CD4-positive, alpha-beta T cell treated with Interleukin-4 for 1 hour (primary cell): Measurements from ENCODE around the gene NOL9.
"Not testable (repeated sequence)": the region's sequence is repeated elsewhere in the genome, so short reads cannot be mapped to it uniquely, and the experiment has no call there.

ENCODE experiments used
- DNase-seq, 2 donors: peaks; one replicate each; pipeline ENCODE4 v3.0.0-alpha.2; 2020 to 2022

The NOL9 gene

DNA sequence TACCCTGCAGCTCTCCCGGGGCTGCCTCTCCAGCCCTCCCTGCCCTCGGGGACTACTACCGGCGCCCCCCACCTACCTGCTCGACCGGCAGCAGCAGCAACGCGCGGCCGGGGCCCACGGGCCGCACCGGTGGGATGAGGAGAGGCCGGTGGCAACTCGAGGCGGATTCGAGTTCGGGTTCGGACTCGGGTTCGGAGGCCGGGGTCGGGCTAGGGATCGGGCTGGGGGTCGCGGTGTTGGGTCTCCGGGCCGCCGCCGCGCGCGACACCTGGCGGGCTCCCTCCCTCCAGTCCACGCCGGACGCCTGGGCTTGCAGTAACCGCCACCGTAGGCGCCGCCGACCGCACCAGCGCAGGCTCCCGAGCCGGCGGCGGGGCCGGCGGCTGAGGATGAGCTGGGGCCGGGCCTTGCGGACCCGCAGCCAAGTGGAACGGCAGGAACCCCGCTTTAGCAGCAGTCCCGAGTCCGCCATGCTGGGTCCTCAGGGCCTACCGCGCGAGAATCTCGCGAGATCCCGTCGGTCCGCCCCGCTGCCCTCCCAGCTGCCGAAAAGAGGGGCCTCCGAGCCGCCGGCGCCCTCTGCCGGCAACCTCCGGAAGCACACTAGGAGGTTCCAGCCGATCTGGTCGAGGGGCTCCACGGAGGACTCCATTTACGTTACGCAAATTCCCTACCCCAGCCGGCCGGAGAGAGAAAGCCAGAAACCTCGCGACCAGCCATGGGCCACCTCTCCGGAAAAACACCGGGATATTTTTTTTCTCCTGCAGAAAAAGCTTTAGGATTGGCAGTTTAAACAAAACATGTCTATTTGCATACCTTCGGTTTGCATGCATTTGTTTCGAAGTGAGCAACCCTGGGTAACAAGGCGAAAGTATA is at the start of gene NOL9:
Gene NOL9 (minus strand): TSS at position 483 of the 876 bp plus-strand sequence. CDS start 11 bp downstream, at position 472.
- peak; percentile 95 for DNase-seq

DNA sequence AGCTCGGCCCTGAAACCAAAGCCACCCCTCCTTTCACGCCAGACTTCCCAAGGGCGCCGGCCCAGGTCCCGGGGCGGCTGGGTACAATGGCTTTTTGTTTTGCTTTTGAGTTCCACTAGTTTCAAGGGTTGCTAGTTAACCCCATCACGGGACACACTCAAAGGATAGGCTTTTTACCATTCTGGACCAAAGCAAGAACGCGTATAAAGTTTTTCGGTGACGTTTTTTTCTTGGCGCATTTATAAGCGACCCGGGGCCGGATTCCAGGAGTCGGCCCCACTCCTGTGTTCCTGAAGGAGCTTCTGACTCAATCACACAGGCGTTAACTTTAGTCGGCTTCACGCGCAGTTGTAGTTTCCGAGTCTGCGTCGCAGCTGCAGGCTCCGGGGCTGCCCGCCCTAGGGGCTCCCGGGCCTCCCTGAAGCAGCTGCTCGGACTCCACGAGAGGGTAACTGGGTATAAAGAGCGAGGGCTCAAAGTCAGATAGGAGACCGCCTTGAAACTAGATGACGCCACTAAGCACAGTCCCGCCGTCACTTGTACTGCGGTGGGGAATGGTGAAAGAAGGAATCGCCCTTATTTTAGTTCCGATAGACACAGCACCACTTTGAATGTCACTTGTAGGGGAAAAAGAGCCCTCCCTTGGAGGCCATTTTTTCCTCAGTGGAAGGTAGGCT is 49.1 kb upstream of the NOL9 start:
- DNase-seq, result peak; percentile 69 to 70

DNA sequence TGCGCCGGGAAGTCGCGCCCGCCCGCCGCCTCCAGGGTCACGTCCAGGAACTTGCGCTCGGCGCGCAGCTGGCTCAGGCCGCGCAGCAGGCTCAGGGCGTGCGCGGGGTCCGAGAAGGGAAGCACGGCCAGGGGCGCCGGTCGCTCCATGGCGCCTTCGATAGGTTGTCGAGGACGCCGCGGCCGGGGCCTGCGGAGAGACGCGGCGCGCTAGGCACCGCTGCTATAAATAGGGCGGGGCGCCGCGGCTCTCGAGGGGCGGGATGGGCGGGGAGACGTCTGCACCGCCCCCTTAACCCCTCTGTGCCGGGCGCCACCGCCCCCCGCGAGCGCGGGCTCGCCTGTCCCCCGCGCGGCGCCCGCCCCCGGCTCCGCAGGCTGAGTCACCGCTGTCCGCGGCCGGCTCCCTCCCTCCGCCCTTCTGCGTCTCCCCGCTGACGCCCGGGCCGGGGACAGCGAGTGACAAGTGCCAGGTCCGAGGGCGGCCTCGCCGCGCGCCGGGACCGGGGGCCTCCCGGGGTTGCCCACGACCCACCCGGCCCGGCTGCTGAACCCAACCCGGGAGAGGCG is 48.4 kb upstream of the NOL9 start, which contains the start of gene KLHL21:
Gene KLHL21 (minus strand): TSS at position 201 of the 569 bp plus-strand sequence. CDS start 52 bp downstream, at position 149.
- peak; percentile 85 to 86 for DNase-seq

DNA sequence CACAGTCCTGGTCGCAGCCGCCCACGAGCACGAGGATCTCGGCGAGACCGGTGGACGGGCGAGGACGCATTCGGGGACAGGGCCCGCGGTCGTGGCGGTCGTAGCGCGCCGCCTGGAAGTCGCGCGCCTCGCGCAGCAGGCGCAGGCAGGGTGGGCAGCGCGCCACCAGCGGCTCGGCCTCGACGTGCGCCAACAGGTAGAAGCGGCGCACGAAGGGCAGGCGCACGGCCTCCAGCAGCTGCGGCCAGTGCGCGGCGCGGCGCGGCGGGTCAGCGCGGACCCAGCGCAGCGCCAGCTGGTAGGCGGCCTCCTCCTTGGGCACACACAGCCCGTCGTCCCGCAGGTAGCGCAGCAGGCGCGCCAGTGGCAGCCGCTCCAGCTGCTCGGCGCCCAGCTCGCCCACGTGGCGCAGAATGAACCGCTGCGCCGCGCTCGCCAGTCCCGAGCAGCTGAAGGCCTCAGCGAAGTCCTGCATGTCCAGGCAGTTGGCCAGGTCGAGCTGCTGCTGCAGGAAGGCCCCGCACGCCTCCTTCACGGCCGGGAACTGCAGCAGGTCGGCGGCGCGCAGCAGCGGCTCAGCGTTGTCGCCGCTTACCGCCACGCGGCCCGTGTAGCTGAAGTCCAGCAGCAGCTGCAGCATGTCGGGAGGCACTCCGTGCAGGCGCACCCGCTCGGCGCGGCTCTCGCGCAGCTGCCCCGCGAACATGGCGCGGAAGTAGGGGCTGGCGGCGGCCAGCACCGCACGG is 47.8 kb upstream of the NOL9 start:
- DNase-seq, result no peak

DNA sequence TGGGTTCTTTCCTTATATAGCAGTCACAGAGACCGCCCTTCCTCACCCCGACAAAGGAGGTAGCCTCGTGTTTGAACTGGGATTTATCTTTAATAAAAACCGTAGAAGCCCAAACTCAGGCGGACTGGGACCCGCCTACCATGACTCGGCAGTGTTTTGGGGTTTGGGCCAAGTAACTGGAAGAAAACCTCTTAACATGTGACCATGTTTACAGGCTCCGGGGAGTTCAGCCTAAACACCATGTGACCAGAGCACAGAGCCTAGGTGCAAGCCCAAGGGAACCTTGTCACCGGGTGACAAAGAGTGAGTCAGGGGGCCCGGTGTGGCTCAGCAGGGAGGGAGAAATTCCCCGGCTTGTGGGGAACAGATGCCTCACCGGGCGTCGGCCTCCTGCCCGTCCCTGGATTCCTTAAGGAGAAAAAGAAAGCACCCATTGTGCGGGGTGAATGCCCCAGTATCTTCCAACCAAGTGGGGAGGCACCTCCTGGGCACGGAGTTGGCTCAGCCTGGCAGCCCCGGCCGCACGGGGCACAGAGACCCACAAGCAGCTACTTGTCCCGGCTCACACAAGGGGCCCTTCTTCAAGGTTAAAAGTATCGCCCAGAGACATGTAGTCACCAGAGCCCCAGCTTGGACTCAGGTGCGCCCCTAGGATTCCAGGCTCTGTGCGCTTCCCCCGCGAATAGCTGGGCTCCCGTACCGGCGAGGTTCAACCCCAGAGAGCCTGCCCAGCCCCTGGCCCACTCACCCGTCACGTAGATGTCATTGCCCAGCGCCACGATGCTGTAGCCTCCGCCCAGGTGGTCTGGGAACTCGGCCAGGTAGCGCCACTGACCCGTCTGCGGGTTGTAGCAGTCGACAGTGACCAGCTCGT is 47.0 kb upstream of the NOL9 start:
- peak; percentile 79 to 81 for DNase-seq

DNA sequence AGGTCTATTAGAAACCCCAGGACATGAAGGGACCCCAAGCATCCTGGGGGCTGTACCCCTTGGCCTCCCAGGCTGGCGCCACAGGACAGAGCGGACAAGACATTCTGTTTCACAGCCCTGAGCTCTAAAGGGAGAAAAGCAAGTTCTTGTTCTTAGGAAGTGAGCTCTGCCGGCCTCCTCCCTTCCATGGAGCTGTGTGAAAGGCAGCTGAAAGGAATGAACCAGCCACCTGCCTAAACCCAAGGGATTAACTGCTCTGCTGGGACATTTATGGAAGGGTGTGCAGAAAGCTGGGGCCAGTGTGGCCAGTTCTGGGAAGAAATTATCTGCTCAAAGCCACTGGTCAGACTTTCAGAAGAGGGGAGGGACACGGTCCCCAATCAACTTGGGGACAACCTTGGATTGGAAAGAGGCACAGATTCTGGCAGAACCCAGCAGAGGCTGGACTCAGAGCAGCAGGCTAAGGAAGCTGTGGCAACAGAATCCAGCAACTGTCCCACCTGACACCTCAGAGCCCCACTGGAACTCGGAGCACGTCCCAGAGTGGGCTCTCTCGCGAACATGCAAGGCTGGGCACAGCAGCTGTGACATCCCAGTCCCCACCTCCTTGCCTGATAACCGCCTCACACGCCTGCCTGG is 46.2 kb upstream of the NOL9 start:
- DNase-seq, result peak in 1 of 2 donors; percentile 31

DNA sequence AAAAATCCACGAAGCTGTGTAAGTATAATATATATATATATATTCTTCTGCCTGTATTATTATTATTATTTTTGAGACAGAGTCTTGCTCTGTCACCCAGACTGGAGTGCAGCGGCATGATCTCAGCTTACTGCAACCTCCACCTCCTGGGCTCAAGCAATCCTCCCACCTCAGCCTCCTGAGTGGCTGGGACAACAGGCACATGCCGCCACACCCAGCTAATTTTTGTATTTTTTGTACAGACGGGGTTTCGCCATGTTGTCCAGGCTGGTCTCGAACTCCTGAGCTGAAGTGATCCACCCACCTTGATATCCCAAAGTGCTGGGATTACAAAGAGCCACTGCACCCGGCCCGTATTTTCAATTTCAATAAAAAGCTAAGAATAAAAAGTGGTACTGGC is 45.7 kb upstream of the NOL9 start:
- DNase-seq, result not testable (repeated sequence)

DNA sequence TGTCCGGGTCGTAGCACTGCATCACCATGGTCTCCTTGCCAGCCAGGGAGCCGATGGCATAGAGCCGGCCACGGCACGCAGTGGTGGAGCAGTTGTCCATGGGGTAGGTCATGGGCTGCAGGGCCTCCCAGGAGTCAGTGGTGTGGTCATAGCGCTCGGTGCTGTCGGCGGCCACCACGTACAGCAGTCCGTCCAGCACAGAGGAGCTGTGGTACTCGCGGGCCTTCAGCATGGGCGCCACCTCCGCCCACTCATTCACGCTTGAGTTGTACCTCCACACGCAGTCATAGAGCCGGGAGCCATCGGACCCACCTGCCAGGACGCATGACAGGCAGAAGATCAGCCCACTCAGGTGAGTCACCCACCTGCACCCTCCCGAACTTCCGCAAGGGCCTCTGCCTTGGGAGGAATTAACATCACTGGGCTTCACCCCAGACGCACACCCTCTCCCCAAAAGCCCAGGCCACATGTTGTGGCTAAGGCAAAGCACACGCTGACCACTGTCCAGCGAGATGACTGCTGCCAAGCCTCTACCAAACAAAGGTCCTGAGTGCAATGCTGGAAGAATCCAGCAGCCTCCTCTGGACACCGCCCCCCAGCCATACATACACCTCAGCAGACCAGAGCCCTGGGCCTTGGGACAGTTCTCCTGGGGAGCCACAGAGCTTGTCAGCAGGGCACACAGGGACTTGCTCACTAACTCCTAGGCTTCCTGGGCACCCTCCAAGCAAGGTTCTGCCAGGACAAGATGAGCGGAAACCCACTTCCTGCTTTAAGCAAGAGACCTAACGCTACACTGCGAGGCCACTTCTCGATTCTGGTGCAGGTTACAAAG is 45.0 kb upstream of the NOL9 start:
- DNase-seq, result peak; percentile 56 to 59

DNA sequence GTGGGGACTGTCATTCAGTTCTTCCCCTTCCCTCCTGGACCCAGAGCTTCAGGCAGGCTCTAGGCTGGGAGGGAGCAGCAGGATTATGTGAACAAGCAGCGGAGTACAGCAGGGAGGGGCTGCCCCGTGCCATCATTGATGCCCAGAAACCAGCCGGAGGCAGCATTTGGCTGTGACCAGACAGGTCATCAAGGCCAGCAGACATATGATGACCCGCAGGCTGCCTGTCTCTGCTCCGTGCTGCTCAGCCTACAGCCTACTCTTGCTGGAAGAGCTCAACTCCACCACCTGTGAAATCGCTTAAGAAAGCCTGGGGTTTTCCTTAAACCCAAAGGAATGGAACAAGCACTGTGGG is 43.4 kb upstream of the NOL9 start:
- DNase-seq, result no peak

DNA sequence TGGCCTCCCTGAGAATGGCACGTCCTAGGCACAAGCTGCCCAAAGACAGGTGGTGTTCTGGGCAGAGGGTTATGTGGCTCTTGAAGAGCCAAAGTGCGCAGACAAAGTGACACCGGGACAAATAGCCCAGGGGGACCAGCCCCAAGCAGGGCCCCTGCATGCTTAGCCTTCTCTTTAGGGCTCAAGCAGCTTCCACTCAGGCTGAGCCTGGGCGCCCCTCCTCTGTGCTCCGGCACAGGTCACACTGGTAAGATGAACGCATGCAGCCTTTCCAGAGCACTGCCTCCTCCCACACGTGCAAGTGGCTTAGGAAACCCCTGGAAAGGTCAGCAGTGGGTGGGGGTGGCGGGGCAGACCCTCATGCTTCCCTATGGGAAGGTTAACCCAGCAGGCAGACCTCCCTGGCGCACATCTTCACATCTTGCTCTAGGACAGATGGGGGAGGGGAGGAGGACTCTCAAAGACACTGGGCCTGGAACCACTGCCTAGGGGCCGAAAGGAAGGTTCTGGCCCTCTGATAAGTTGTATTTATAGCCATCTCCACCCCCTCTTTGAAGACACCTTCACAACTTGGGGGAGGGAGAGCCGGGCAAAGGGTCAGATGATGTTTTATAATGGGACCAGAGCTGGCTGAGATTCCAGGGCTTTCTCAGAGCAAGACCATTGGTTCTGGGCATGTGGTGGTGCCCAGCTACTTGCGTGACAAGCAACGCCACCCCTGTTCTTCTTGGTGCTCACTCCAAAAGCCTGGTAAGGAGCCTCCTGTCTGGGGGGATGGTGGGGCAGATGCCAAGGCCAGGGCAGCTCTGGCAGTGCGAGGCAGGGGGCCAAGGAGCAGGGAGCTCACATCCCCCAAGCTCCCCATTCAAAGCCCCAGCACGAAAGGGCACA is 42.8 kb upstream of the NOL9 start:
- DNase-seq, result no peak

DNA sequence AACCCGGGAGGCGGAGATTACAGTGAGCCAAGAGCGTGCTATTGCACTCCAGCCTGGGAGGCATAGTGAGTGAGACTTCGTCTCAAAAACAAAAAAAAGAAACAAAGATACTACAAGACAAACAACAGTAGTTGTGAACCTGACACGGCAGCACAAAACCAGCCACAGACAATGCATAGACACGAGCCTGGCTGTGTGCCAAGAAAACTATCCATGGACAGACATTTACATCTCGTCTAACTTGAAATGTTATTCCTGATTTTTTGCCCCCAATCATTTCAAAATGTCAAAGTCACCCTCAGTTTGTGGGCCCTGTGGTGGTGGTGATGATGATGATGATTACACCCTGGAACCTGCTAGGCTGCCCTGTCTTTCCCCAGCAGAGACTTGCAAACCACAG is 42.0 kb upstream of the NOL9 start:
- no peak for DNase-seq

DNA sequence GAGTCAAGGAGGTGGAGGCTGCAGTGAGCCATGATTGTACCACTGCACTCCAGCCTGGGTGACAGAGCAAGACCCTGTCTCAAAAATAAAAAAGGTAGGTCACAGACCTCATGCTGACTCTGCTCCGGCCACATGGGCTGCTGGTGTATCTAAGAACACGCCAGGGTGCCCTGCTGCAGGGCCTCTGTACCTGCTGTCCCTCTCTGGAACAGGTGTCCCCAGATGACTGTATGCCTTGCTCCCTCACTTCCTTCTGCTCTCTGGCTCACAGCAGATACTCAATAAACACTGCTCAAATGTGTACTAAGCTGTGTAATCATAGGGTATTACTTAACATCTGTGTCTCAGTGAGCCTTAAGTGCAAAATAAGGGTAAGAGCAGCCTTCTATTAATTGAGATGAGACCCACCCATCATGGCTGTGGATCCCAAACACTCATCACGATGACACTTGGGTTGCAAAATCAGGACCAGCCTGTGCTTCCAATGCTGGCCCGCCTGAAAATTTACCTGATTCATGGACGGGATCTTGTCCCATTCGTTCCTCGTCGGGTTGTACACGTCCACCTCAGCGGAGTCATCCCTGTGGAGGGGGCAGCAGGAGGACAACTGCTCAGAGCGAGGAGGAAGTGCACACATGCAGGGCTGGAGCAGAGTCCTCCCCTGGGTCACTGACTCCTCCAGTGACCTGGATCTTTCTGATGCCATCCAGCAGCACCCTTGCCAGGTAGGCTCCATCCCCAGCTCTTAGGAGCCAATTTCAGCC is 40.8 kb upstream of the NOL9 start:
- no peak for DNase-seq

DNA sequence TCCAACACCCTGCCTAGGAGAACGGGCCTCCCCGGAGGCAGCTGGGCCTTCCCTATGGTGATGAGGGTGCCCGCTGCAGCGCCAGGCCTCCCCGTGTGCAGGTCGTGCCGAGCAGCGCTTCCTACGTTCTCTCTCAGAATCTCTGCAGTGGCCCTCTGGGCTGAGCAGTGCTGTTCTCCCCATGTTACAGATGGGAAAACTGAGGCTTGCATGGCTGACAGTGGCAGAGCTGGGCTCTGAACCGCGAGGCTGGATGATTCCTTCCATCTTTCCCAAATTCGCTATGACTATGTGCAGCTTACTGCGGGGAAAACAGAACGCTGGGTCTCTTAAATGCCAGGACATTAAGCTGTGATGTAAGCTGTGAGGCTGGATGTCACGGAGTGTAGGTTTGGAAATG is 39.5 kb upstream of the NOL9 start:
- DNase-seq, result no peak

DNA sequence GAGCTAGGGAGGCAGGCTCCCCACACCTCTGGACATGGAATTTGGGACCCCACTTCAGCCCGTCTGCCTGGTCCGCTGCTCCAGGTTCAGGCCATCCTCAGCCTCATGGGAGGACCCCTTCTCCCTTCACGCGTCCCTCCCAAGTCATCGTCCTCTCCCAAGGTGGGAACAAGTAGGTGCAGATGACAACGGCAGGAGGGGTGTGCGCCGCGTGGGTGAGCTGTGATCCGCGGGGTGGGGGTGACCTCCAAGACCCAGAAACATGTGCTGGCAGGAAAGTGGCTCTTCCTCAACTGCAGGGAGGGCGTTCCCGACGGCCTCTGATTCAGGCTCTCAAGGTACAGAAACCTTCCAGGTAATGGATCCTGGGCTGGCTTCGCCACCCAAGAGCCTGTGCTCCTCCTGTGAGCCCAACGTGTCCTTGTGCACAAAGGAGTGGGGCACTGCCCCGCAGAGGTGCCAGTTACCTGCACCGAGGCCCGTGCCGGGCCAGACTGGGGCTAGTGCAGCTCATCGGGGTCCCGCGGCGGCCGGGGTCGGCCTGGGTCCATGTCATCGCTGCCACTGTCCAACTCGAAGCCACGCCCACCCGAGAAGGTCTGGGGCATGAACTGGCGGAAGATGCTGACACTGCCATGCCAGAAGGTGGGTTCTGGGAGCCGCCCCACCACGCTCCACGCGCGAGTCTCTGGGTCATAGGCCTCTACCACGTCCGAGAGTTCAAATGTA is 38.7 kb upstream of the NOL9 start:
- DNase-seq, result no peak

DNA sequence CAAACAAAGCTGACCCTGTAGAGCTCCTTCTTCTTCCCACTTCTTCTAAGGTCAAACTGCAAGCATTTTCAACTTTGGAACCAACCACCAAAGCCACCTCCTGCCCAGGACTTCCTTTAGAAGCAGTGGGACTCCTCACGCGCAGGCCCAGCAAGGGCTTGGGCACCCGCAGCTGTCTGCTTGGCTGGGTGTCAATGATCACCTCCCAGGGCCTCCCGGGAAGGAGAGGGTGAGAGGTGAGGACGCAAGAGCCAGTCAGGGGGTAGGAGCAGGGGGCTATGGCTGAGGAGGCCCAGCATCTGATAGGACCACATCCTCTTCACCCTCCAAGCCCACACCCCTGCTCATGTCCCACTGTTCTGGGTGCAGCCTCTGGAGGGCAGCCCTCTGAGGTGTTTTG is 38.1 kb upstream of the NOL9 start:
- DNase-seq, result no peak

DNA sequence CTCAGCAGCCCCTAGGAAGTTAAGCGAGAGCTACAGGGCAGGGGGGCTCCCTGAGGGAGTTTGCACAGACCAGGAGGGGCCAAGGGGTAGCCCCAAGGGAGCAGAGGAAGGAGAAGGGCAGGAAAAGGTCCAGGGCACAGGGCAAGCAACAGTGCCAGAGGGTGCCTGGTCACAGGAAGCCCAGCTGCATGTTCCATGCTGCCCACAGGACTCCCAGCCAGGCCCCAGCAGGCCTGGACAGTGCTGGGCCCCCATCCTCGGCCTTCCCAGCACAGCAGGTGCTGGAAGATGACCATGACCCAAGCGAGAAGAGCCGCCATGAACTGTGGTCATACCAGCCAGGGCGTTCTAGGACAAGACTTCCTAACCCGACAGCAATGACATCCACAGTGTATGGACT is 37.3 kb upstream of the NOL9 start:
- no peak for DNase-seq

DNA sequence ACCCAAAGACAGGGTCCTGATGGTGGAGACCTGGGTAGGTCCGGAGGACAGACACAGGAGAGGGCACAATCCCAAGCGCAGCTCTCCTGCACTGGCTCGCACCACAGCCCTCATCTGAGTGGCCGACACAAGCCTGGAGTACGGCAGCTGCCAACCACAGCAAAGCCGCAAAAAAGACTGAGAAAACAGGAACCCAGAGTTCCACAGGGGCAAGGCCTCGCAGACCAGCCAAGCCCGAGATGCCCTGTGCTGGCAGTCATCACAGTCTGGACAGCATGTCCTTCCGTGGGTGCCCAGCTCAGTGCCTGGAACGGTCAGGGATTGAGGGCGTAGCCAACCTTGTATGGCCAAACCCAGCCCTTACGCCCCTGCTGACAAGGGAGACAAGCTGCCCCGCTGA is 36.9 kb upstream of the NOL9 start:
- DNase-seq, result peak in 1 of 2 donors; percentile 23

DNA sequence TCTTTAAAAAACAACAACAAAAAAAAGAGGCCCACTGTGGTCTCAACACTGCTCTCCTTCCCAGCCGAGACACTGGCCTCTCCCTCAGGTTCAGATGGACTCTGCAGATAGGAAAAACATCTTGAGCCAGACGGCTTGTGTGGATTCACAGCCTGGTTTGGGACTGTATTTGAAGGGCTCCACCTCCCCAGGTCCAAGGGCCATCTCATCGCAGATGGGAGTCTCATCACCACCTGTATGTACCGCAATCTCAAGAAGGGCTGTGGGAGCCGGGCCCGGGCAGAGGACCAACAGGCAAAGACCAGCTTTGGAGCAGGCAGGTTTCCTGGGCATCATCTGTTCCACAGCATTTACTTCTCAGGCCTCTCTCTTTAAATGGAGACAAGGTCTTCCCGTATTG is 35.7 kb upstream of the NOL9 start:
- no peak for DNase-seq
